GM12873 (cell line): ENCODE data around the gene IKZF4.

Experiments used
- CTCF ChIP-seq: IDR thresholded peaks from 2 replicates; pipeline ENCODE4 v1.5.1; 2012; ENCODE audit warnings: low read depth, mild to moderate bottlenecking, moderate library complexity, low read length, control low read depth; ENCODE audit not compliant: insufficient read depth; ENCODE audit errors: missing control alignments

IKZF4 gene

GRCh38 chr12:55995366-55995765, 25.5 kb upstream of the IKZF4 start:
- no peak for TF ChIP-seq CTCF

- TF ChIP-seq CTCF: peak; percentile 79
Observed at GRCh38 chr12:55996201-55996714, 24.6 kb upstream of the IKZF4 start.

GRCh38 chr12:55996715-55997534, 23.9 kb upstream of the IKZF4 start, which contains the start of gene SUOX:
TSS of gene SUOX (plus strand) at chr12:55997276. CDS start at chr12:56002222, 4,946 bp downstream.
- TF ChIP-seq CTCF: no peak

GRCh38 chr12:55997535-55997859, 23.3 kb upstream of the IKZF4 start:
- no peak for TF ChIP-seq CTCF

- no peak for TF ChIP-seq CTCF
Observed at GRCh38 chr12:56001487-56002100, 19.2 kb upstream of the IKZF4 start.

GRCh38 chr12:56004211-56004610, 16.6 kb upstream of the IKZF4 start:
- no peak for TF ChIP-seq CTCF
